ENCODE data around the gene KRT4. TPM values are rescaled to one million over a fixed set of nuclear protein-coding genes. Genes with fewer than 3 reads are reported as not detected.

Gene KRT4
- polyA plus RNA-seq, 1 donor from 2014 or later: not detected

DNA sequence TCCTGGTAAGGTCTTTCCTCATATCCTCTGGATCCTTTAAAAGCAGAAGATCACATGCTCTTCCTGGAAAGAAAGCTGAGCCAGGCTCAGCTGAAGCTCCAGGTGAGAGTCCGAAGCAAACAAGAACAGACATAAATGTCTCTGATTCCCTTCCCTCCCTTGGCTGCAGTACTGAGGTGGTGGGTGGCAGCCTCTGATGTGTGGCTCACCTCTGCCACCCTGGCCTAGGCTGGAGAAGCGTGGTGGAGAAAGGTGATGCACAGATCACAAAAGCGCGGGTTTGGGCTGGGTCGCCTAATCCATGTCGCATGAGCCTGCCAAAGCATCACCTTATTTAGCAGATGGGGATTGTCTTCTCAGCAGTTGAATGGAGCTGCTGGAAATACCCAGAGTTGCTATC lies 34.0 kb downstream of the KRT4 start:
- H3F3A ChIP-seq (ENCODE audit: insufficient read depth, low read length, poor library complexity, severe bottlenecking): no peaks in the 10 kb centered on the region
- H3K79me2 ChIP-seq (replicated peaks; ENCODE audit: insufficient read depth, low read length): no peaks in the 10 kb centered on the region
- no peak overlapping the region for H3K4me2 ChIP-seq (ENCODE audit: low read length)
- H3K27me3 ChIP-seq (ENCODE audit: insufficient read depth, low read depth, low read length): no peaks in the 10 kb centered on the region
- H3K9me2 ChIP-seq (ENCODE audit: insufficient read depth, low read length): no peaks in the 10 kb centered on the region
- TF ChIP-seq POLR2AphosphoS5 (IDR thresholded peaks at IDR 0.05) (no peak), TAF1 (IDR thresholded peaks at IDR 0.05; ENCODE audit: low read depth) (no peak), MXI1 (conservative IDR thresholded peaks at IDR 0.05; ENCODE audit: poor library complexity, severe bottlenecking) (no peak), EZH2 (IDR thresholded peaks at IDR 0.05; ENCODE audit: borderline replicate concordance, insufficient read depth, low read length, poor library complexity, severe bottlenecking) (no peak)
- no peak overlapping the region for H2AFZ ChIP-seq (ENCODE audit: low read depth, low read length)
- H4K20me1 ChIP-seq (ENCODE audit: insufficient read depth): no peaks in the 10 kb centered on the region
- no peak overlapping the region for H3K4me3 ChIP-seq (ENCODE audit: low read length)
- H3K27ac ChIP-seq (ENCODE audit: low read length): no peak overlapping the region
- no peaks in the 10 kb centered on the region for H3K9me3 ChIP-seq (ENCODE audit: low read length)
- H3K36me3 ChIP-seq (ENCODE audit: insufficient read depth, low read length): no peaks in the 10 kb centered on the region
- no peak overlapping the region for H3K9ac ChIP-seq (ENCODE audit: low read length)

DNA sequence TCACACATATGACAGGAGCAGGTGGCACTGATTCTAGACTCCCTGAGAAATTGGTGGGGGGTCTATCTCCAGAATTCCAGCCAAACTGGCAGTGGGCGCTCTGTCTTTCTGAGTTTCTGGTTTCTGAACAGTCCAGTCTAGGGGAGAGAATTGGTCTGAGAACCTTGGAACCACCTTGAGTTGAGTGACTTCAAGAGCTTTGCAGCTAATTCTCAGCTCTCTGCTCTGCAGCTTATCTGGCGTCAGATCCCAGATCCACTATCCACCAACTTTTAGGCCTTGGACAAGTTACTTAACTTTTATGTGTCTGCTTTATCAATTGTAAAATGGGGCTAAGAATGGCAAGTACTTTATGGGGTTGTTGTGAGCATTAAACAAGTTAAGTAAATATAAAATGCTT lies 35.1 kb downstream of the KRT4 start:
- TF ChIP-seq, protein P1, sequence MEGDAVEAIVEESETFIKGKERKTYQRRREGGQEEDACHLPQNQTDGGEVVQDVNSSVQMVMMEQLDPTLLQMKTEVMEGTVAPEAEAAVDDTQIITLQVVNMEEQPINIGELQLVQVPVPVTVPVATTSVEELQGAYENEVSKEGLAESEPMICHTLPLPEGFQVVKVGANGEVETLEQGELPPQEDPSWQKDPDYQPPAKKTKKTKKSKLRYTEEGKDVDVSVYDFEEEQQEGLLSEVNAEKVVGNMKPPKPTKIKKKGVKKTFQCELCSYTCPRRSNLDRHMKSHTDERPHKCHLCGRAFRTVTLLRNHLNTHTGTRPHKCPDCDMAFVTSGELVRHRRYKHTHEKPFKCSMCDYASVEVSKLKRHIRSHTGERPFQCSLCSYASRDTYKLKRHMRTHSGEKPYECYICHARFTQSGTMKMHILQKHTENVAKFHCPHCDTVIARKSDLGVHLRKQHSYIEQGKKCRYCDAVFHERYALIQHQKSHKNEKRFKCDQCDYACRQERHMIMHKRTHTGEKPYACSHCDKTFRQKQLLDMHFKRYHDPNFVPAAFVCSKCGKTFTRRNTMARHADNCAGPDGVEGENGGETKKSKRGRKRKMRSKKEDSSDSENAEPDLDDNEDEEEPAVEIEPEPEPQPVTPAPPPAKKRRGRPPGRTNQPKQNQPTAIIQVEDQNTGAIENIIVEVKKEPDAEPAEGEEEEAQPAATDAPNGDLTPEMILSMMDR (IDR thresholded peaks at IDR 0.05; ENCODE audit: poor library complexity, severe bottlenecking): no peak
- TF ChIP-seq POLR2AphosphoS5 (IDR thresholded peaks at IDR 0.05) (no peak), TAF1 (IDR thresholded peaks at IDR 0.05; ENCODE audit: low read depth) (no peak), RAD21 (conservative IDR thresholded peaks at IDR 0.05) (no peak), EZH2 (IDR thresholded peaks at IDR 0.05; ENCODE audit: borderline replicate concordance, insufficient read depth, low read length, poor library complexity, severe bottlenecking) (no peak), MXI1 (conservative IDR thresholded peaks at IDR 0.05; ENCODE audit: poor library complexity, severe bottlenecking) (no peak), SMC3 (conservative IDR thresholded peaks at IDR 0.05; ENCODE audit: poor library complexity) (no peak), EP300 (conservative IDR thresholded peaks at IDR 0.05; ENCODE audit: poor library complexity, severe bottlenecking) (no peak)
- TF ChIP-seq, protein P2, sequence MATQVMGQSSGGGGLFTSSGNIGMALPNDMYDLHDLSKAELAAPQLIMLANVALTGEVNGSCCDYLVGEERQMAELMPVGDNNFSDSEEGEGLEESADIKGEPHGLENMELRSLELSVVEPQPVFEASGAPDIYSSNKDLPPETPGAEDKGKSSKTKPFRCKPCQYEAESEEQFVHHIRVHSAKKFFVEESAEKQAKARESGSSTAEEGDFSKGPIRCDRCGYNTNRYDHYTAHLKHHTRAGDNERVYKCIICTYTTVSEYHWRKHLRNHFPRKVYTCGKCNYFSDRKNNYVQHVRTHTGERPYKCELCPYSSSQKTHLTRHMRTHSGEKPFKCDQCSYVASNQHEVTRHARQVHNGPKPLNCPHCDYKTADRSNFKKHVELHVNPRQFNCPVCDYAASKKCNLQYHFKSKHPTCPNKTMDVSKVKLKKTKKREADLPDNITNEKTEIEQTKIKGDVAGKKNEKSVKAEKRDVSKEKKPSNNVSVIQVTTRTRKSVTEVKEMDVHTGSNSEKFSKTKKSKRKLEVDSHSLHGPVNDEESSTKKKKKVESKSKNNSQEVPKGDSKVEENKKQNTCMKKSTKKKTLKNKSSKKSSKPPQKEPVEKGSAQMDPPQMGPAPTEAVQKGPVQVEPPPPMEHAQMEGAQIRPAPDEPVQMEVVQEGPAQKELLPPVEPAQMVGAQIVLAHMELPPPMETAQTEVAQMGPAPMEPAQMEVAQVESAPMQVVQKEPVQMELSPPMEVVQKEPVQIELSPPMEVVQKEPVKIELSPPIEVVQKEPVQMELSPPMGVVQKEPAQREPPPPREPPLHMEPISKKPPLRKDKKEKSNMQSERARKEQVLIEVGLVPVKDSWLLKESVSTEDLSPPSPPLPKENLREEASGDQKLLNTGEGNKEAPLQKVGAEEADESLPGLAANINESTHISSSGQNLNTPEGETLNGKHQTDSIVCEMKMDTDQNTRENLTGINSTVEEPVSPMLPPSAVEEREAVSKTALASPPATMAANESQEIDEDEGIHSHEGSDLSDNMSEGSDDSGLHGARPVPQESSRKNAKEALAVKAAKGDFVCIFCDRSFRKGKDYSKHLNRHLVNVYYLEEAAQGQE (IDR thresholded peaks at IDR 0.05; ENCODE audit: borderline replicate concordance): no peak
- H2AFZ ChIP-seq (ENCODE audit: low read depth, low read length): no peak overlapping the region
- H3K4me2 ChIP-seq (ENCODE audit: low read length): no peak overlapping the region
- H3K4me3 ChIP-seq (ENCODE audit: low read length): no peak overlapping the region
- no peaks in the 10 kb centered on the region for H3K27me3 ChIP-seq (ENCODE audit: insufficient read depth, low read depth, low read length)
- no peaks in the 10 kb centered on the region for H3K36me3 ChIP-seq (ENCODE audit: insufficient read depth, low read length)
- H3K9me3 ChIP-seq (ENCODE audit: low read length): no peaks in the 10 kb centered on the region
- H3K79me2 ChIP-seq (replicated peaks; ENCODE audit: insufficient read depth, low read length): no peaks in the 10 kb centered on the region
- no peaks in the 10 kb centered on the region for H3F3A ChIP-seq (ENCODE audit: insufficient read depth, low read length, poor library complexity, severe bottlenecking)
- H3K9me2 ChIP-seq (ENCODE audit: insufficient read depth, low read length): no peaks in the 10 kb centered on the region
- H3K27ac ChIP-seq (ENCODE audit: low read length): no peak overlapping the region
- H3K9ac ChIP-seq (ENCODE audit: low read length): no peak overlapping the region
- H4K20me1 ChIP-seq (ENCODE audit: insufficient read depth): no peaks in the 10 kb centered on the region

Measured in neural cell (in vitro differentiated cells).